Loucy (cell line): ENCODE results near the gene POLR2H.

Experiments used
- EZH2phosphoT487 ChIP-seq: fragments of 200-600 bp; IDR thresholded peaks from 2 replicates; pipeline ENCODE4 v1.6.1; 2018; ENCODE audit warnings: antibody characterized with exemption, mild to moderate bottlenecking, moderate library complexity, borderline replicate concordance
- TF ChIP-seq, protein P1 (sequence below): fragments of 200-600 bp; sonication (generic); conservative IDR thresholded peaks from 2 replicates; pipeline ENCODE4 v1.5.1; 2014; ENCODE audit warnings: mild to moderate bottlenecking, antibody characterized with exemption, low read length

DNA sequence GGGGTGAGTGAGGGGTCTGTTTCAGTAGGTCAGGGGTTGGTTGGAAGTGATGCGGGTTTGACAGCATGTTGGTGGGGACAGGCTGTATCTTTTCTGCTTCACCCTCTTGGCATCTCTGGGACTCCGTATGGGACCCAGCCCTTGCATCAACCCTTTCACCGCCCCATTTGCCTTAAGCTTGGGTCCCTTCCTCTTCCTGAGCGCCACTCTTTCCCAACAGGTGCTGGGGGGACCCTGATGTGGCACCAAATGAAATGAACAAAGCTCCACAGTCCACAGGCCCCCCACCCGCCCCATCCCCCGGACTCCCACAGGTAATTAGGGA lies 46.0 kb upstream of the POLR2H start:
- TF ChIP-seq, protein P1, sequence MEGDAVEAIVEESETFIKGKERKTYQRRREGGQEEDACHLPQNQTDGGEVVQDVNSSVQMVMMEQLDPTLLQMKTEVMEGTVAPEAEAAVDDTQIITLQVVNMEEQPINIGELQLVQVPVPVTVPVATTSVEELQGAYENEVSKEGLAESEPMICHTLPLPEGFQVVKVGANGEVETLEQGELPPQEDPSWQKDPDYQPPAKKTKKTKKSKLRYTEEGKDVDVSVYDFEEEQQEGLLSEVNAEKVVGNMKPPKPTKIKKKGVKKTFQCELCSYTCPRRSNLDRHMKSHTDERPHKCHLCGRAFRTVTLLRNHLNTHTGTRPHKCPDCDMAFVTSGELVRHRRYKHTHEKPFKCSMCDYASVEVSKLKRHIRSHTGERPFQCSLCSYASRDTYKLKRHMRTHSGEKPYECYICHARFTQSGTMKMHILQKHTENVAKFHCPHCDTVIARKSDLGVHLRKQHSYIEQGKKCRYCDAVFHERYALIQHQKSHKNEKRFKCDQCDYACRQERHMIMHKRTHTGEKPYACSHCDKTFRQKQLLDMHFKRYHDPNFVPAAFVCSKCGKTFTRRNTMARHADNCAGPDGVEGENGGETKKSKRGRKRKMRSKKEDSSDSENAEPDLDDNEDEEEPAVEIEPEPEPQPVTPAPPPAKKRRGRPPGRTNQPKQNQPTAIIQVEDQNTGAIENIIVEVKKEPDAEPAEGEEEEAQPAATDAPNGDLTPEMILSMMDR: no peak
- no peak for TF ChIP-seq EZH2phosphoT487
